ENCODE measurements around the gene DHRS1. TPM values are rescaled to one million over a fixed set of nuclear protein-coding genes. Genes with fewer than 3 reads are reported as not detected.

DHRS1 gene
- total and polyA plus RNA-seq, 9 of the 15 experiments (the other 6 are each of a cell fraction or from before 2014, with no cell fraction given): 7.3 to 33.6 (median 13.3) TPM

DNA sequence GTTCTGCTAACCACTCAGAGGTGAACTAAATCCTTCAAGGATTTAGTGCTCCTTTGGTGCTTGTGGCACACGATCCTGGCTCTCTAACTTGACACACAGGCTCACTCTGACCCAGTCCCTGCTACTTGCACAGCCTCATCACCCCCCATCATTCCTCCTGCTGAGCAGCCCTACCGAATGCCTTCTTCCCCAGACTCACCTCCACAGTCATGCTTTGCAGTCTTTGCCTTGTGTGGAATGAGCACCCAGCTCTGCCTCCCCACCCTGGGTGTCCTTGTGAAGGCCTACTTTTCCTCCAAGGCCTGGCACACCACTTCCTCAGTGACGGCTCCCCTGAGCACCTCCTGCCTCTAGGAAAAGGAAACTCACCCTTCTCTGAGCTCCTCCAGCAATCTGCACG is 49.2 kb downstream of the DHRS1 start:
- in situ Hi-C loops (cut with MboI) (no loop called here), intact Hi-C loops (cut with micrococcal nuclease) (no loop called here)
- H3K4me2 ChIP-seq (ENCODE audit: insufficient read depth, low read length): no peak overlapping the region
- ChIA-PET CTCF (ENCODE audit: low intra/inter-chr PET ratio) (interaction anchor here (0.7 kb wide), 1 partner anchor 57 kb away, joined by 6 read pairs; no protein-coding TSS in a partner anchor), POLR2A (interaction anchor here (0.7 kb wide), 1 partner anchor 12 kb away, joined by 4 read pairs; the partner anchor contains the start of gene TGM1)
- H3K4me3 ChIP-seq: no peak overlapping the region
- TF ChIP-seq ID3 (CRISPR knock-in tag; IDR thresholded peaks at IDR 0.05) (no peak), ID3 (tag; IDR thresholded peaks at IDR 0.05) (no peak), ZNF79 (CRISPR knock-in tag; IDR thresholded peaks at IDR 0.05; ENCODE audit: low read depth) (no peak), HDAC8 (tag; IDR thresholded peaks at IDR 0.05) (no peak), FOS (IDR thresholded peaks at IDR 0.05; ENCODE audit: extremely low read depth, insufficient read length) (no peak), KLF16 (IDR thresholded peaks at IDR 0.05) (no peak), ZBTB34 (CRISPR knock-in tag; IDR thresholded peaks at IDR 0.05) (no peak), ZNF76 (CRISPR knock-in tag; IDR thresholded peaks at IDR 0.05; ENCODE audit: borderline replicate concordance) (no peak), MTA1 (IDR thresholded peaks at IDR 0.05; ENCODE audit: borderline replicate concordance) (no peak), ZSCAN29 (IDR thresholded peaks at IDR 0.05) (no peak), ZNF445 (CRISPR knock-in tag; IDR thresholded peaks at IDR 0.05; ENCODE audit: low read depth) (no peak), ZFP30 (CRISPR knock-in tag; IDR thresholded peaks at IDR 0.05; ENCODE audit: borderline replicate concordance) (no peak), ZNF133 (CRISPR knock-in tag; IDR thresholded peaks at IDR 0.05) (no peak), KLF1 (tag; IDR thresholded peaks at IDR 0.05) (no peak)
- TF ChIP-seq, protein P1, sequence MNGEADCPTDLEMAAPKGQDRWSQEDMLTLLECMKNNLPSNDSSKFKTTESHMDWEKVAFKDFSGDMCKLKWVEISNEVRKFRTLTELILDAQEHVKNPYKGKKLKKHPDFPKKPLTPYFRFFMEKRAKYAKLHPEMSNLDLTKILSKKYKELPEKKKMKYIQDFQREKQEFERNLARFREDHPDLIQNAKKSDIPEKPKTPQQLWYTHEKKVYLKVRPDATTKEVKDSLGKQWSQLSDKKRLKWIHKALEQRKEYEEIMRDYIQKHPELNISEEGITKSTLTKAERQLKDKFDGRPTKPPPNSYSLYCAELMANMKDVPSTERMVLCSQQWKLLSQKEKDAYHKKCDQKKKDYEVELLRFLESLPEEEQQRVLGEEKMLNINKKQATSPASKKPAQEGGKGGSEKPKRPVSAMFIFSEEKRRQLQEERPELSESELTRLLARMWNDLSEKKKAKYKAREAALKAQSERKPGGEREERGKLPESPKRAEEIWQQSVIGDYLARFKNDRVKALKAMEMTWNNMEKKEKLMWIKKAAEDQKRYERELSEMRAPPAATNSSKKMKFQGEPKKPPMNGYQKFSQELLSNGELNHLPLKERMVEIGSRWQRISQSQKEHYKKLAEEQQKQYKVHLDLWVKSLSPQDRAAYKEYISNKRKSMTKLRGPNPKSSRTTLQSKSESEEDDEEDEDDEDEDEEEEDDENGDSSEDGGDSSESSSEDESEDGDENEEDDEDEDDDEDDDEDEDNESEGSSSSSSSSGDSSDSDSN (IDR thresholded peaks at IDR 0.05; ENCODE audit: borderline replicate concordance in 1 of 2, low read depth in 2 of 2, low read length in 2 of 2): no peak
- TF ChIP-seq, protein P2, sequence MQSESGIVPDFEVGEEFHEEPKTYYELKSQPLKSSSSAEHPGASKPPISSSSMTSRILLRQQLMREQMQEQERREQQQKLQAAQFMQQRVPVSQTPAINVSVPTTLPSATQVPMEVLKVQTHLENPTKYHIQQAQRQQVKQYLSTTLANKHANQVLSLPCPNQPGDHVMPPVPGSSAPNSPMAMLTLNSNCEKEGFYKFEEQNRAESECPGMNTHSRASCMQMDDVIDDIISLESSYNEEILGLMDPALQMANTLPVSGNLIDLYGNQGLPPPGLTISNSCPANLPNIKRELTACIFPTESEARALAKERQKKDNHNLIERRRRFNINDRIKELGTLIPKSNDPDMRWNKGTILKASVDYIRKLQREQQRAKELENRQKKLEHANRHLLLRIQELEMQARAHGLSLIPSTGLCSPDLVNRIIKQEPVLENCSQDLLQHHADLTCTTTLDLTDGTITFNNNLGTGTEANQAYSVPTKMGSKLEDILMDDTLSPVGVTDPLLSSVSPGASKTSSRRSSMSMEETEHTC (IDR thresholded peaks at IDR 0.05): no peak
- no peaks in the 10 kb centered on the region for H4K20me1 ChIP-seq (replicated peaks; ENCODE audit: control insufficient read depth, insufficient read depth, low read length)
- no peak for DNase-seq (ENCODE audit: extremely low read depth in 1 of 4, low spot score in 3 of 4)
- H3K9me3 ChIP-seq (replicated peaks; ENCODE audit: control insufficient read depth, insufficient read depth, low read depth, low read length): no peaks in the 10 kb centered on the region
- H3K79me2 ChIP-seq (ENCODE audit: control insufficient read depth, insufficient read depth, low read length): no peaks in the 10 kb centered on the region
- no peaks in the 10 kb centered on the region; the same call in 1 of the 3 replicates for H3K36me3 ChIP-seq (ENCODE audit: control insufficient read depth, insufficient read depth, low read length)
- no peak; the same call in 2 of the 3 replicates for ATAC-seq
- H3K4me1 ChIP-seq (replicated peaks in 1 of 2; ENCODE audit: control insufficient read depth in 2 of 2, insufficient read depth in 2 of 2, low read length in 2 of 2): peaks cover 4 to 10% of the 10 kb centered on the region in 2 experiments; a peak in 4 of 5 replicates
- no peak overlapping the region for H3K27ac ChIP-seq (ENCODE audit: extremely low read depth, low read depth, low read length)
- 44% methylated on average over 3 of the region's 4 CpGs for WGBS (ENCODE audit: insufficient coverage, low coverage, missing lambda C conversion rate)
- no peak for FAIRE-seq
- no peaks in the 10 kb centered on the region for H3K27me3 ChIP-seq (ENCODE audit: control insufficient read depth in 2 of 2, insufficient read depth in 2 of 2, low read length in 2 of 2)
- H3K9me1 ChIP-seq (ENCODE audit: control insufficient read depth, insufficient read depth, low read length): no peaks in the 10 kb centered on the region
- peak overlapping the region in 1 of 2 experiments; percentile 81; a peak in 1 of 4 replicates for H3K9ac ChIP-seq (ENCODE audit: insufficient read depth in 1 of 2, low read depth in 2 of 2, low read length in 2 of 2)
- no TSS peak for BruUV-seq (replicated peaks)
- H2AFZ ChIP-seq (ENCODE audit: low read depth, low read length): no peak overlapping the region

Data from K562 (cell line).